SK-N-MC (cell line): Measurements from ENCODE around the gene CDC45.

Experiments
- DNase-seq: peaks from one replicate; pipeline ENCODE4 v3.0.0-alpha.2; 2011; ENCODE audit warnings: low read depth, low spot score
- H3K27ac ChIP-seq: fragments of 200-600 bp; sonication (generic); 2 replicates; pipeline ENCODE4 v1.5.1; 2016; ENCODE audit warnings: mixed run types
- H3K36me3 ChIP-seq: fragments of 200-600 bp; sonication (generic); 2 replicates; pipeline ENCODE4 v1.6.1; 2017; ENCODE audit warnings: antibody characterized with exemption, low read length, mixed read lengths; ENCODE audit not compliant: insufficient read depth
- H3K4me3 ChIP-seq: fragments of 200-600 bp; sonication (generic); 2 replicates; pipeline ENCODE4 v1.5.1; 2016
- H3K9ac ChIP-seq: fragments of 200-600 bp; sonication (generic); 2 replicates; pipeline ENCODE4 v1.8.0; 2017; ENCODE audit warnings: mixed run types, mixed read lengths; ENCODE audit not compliant: insufficient read length
- H3K9me3 ChIP-seq: fragments of 200-600 bp; sonication (generic); 2 replicates; pipeline ENCODE4 v1.6.1; 2017; ENCODE audit warnings: low read depth, mild to moderate bottlenecking, antibody characterized with exemption, low read length, moderate library complexity, mixed read lengths
- EZH2 ChIP-seq: fragments of 200-600 bp; sonication (generic); IDR thresholded peaks from one replicate; pipeline ENCODE4 v1.6.1; 2017; ENCODE audit warnings: antibody characterized with exemption
- FOXP2 ChIP-seq: optimal IDR thresholded peaks from 2 replicates; pipeline ENCODE3; 2011; ENCODE audit warnings: mild to moderate bottlenecking, moderate library complexity; ENCODE audit not compliant: insufficient read depth; ENCODE audit errors: extremely low read length, control extremely low read depth
- POLR2AphosphoS5 ChIP-seq: IDR thresholded peaks from 2 replicates; pipeline ENCODE4 v1.6.1; 2012; ENCODE audit warnings: mild to moderate bottlenecking, low read depth, low read length, borderline replicate concordance

CDC45 gene

DNA sequence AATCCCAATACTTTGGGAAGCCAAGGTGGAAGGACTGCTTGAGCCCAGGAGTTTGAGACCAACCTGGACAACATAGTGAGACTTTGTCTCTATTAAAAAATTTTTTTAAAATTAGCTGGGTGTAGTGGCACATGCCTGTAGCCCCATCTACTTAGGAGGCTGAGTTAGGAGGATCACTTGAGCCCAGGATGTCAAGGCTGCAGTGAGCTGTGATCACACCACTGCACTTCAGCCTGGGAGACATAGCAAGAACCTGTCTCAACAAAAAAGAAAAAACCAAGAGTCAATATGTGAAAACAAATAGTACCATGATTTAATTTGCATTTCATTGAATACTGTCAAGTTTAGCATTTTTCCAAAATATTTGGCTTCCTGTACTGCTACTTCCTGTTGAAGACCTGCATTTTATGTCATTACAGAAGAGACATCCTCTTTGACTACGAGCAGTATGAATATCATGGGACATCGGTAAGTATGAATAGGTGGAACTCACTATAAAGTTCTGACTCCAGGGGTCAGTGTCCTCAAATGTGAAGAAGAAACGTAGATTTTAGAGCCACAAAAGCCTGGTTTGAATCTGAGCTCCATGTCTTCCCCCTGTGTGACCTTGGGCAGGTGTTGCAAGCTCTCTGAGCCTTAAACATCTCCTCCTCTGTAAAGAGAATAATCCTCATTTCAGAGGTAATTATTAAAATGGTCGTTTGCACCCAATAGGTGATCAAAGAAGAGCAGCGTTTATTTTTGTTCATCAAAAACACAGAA is 16.0 kb downstream of the CDC45 start:
- Histone ChIP-seq H3K36me3 (peaks cover 50% of the 10 kb centered on the region), H3K9me3 (no peaks in the 10 kb centered on the region), H3K4me3 (no peak overlapping the region), H3K9ac (no peak overlapping the region), H3K27ac (no peak overlapping the region)
- TF ChIP-seq FOXP2 (no peak), EZH2 (no peak), POLR2AphosphoS5 (no peak)
- DNase-seq: no peak

DNA sequence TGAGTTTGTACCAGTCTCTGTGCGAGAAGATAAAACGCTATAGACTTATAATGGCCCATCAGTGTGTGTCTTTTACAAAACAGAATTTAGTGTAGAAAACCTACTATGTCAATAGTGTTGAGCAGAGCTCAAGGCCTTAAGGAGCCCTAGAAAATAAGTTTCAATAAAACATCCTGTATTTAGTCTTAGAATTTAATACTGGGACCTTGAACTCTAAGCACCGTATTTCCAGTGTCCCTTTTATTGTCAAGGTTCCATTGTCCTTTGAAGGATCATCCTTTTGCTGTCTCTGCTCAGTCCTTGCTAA is 16.6 kb downstream of the CDC45 start:
- Histone ChIP-seq H3K9ac (no peak overlapping the region), H3K36me3 (peaks cover 49% of the 10 kb centered on the region), H3K27ac (no peak overlapping the region), H3K4me3 (no peak overlapping the region), H3K9me3 (no peaks in the 10 kb centered on the region)
- TF ChIP-seq EZH2 (no peak), POLR2AphosphoS5 (no peak), FOXP2 (no peak)
- no peak for DNase-seq

DNA sequence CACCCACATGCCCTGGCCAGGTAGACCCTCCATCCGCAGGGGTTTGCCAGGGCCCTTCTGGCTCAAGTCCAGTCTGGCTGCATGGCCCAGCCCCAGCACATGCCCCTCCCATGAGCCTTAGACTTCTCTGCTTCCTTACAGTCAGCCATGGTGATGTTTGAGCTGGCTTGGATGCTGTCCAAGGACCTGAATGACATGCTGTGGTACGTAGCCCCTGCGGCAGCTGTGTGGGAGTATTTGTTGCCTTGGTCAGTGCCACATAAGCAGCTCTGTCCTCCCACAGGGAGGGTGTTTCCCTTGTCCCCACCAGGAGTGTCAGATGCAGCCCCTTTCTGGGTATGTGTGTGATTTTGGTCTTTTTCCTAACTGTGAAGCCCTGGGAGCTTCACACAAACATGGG is 17.5 kb downstream of the CDC45 start:
- peaks cover 49% of the 10 kb centered on the region for H3K36me3 ChIP-seq
- H3K9ac ChIP-seq: no peak overlapping the region
- no peak for DNase-seq

DNA sequence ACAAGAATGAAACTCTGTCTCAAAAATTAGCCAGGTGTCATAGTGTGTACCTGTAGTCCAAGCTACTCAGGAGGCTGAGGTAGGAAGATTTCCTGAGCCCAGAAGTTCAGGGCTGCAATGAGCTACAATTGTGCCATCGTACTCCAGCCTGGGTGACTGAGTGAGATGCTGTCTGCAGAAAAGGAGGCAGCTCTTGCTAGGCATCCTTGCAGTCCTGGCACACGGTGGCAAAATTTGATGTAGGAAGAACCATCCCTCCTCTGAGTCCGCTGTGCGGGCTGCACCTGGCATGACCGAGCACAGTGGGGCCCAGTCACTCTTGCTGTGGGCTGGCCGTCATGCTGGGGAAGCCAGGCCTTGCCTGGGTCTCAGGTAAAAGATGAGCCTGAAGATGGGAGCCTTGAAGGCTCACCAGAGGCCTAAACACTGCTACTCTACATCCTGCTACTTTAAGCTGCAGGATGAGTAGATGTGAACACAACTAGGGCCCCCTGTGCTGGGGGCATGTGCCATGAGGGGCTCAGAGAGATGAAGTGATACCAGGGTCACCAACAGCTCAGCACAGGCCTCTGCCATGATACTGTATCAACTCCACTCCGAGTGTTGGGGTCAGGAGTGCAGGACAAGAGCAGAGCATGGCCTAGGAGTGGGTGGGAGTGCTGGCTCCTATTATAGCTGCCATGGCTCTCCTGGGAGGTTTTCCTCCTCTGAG is 18.6 kb downstream of the CDC45 start:
- H3K27ac ChIP-seq: no peak overlapping the region
- DNase-seq: no peak
- H3K9ac ChIP-seq: no peak overlapping the region
- H3K36me3 ChIP-seq: peaks cover 40% of the 10 kb centered on the region
- H3K9me3 ChIP-seq: no peaks in the 10 kb centered on the region
- H3K4me3 ChIP-seq: no peak overlapping the region
- no peak for TF ChIP-seq POLR2AphosphoS5
- TF ChIP-seq FOXP2: no peak
- no peak for TF ChIP-seq EZH2

More for the DNA sequence above, 17.5 kb downstream of the CDC45 start:
- TF ChIP-seq EZH2: no peak
- TF ChIP-seq FOXP2: no peak
- TF ChIP-seq POLR2AphosphoS5: no peak
- no peak overlapping the region for H3K27ac ChIP-seq
- no peak overlapping the region for H3K4me3 ChIP-seq
- no peaks in the 10 kb centered on the region for H3K9me3 ChIP-seq

DNA sequence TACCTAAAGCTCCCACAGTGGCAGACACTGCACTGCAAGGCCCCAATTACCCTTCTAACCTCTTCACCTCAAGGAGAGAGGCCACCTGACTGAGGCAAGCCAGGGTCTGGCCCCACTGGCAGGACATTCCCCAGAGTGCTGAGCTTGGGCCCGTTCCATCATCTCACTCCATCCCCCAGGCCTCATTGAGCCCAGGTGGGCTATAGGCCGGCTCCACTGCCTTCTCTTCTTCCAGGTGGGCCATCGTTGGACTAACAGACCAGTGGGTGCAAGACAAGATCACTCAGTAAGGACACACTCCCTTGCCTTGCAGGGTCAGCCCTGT is 19.1 kb downstream of the CDC45 start:
- no peaks in the 10 kb centered on the region for H3K9me3 ChIP-seq
- no peak overlapping the region for H3K27ac ChIP-seq
- no peak overlapping the region for H3K9ac ChIP-seq
- no peak overlapping the region for H3K4me3 ChIP-seq
- H3K36me3 ChIP-seq: peaks cover 37% of the 10 kb centered on the region
- TF ChIP-seq FOXP2: no peak
- TF ChIP-seq EZH2: no peak
- no peak for TF ChIP-seq POLR2AphosphoS5
- no peak for DNase-seq

DNA sequence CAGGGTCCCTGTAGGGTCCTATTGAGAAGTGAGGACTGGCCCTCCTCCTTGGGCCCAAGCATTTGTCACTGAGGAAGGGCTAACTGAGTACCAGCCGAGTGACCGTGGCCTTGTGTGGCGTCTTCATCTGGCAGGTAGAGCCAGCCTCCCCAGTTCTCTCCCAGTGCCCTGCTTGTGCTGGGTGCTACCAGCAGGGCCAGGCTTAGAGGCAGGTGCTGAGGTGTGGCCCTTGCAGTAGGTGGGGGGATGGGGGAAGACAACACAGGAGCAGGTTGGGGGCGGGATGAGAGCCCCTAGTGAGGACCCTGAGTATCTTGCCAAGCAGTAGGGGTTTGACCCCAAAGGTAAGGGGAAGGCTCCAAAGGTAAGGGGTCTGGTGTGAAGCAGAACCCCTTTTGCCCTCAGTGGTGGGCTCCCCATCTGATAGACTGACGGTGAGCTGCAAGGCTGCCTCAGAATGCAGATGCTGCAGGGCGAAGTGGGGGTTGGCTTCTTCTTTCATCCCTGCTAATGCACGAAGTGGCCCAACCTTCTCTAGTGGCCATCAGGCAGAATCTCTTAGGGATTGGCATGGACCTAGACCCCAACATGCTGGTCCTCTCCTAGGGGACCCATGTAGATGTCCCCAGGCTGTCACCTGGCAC is 19.6 kb downstream of the CDC45 start:
- H3K9ac ChIP-seq: no peak overlapping the region
- DNase-seq: no peak
- H3K36me3 ChIP-seq: peaks cover 32% of the 10 kb centered on the region
- H3K4me3 ChIP-seq: no peak overlapping the region
- H3K27ac ChIP-seq: no peak overlapping the region
- no peak for TF ChIP-seq POLR2AphosphoS5
- TF ChIP-seq EZH2: no peak
- no peak for TF ChIP-seq FOXP2
- no peaks in the 10 kb centered on the region for H3K9me3 ChIP-seq

DNA sequence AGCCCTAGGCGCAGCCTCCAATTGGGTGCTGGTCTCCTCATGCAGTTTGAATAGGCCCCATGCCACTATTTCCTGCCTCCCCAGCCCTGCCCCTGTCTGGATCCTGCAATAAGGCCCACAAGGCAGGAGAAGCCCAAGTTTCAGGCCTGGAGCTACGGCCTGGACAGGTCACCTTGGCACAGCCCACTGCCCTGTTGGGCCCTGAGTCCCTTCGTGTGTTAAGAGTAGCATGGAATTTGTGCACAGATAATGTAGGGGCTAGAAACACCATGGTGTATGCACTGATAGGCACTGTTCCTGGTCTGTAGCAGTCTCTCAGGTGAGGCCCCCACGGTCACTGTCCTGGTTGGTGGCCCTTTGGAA is 20.1 kb downstream of the CDC45 start:
- DNase-seq: no peak
- Histone ChIP-seq H3K27ac (no peak overlapping the region), H3K4me3 (no peak overlapping the region), H3K9ac (no peak overlapping the region), H3K9me3 (no peaks in the 10 kb centered on the region), H3K36me3 (peaks cover 27% of the 10 kb centered on the region)
- no peak for TF ChIP-seq EZH2
- no peak for TF ChIP-seq FOXP2
- no peak for TF ChIP-seq POLR2AphosphoS5

DNA sequence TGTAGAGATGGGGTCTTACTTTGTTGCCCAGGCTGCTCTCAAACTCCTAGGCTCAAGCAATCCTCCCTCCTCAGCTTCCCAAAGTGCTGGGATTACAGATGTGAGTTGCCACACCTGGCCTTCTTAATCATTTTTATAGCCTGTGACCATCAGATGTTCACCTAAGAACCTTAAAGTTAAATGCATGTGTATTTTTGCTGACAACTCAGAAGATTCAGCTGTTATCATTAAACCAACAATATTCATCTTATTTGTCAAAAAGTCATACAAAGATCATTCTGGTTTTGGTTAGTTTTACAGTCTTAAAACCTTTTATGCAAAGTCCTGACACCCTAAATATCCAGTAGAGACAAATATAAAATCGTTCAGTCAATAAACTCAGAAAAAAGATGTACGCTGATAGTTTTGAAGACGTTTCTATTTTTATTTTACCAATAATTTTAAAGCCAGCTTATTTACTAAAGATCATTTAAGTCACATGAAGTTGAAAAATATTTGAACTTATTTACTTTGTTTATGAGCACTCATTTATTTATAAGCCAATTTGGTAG is 22.3 kb downstream of the CDC45 start:
- Histone ChIP-seq H3K9me3 (no peaks in the 10 kb centered on the region), H3K27ac (no peak overlapping the region), H3K9ac (no peak overlapping the region), H3K4me3 (no peak overlapping the region), H3K36me3 (peaks cover 8% of the 10 kb centered on the region; the same call in 1 of the 2 replicates)
- TF ChIP-seq FOXP2 (no peak), EZH2 (no peak), POLR2AphosphoS5 (no peak)
- no peak for DNase-seq
